WERI-Rb-1 (cell line): ENCODE results near the gene SYT14.
"Not testable (repeated sequence)": the region's sequence is repeated elsewhere in the genome, so short reads cannot be mapped to it uniquely, and the experiment has no call there.

Experiments used
- DNase-seq: peaks from one replicate; pipeline ENCODE4 v3.0.0-alpha.2; 2020
- H3K27ac ChIP-seq: fragments of 250-450 bp; sonication (Bioruptor Pico); 2 replicates; pipeline ENCODE4 v1.5.1; 2020; ENCODE audit warnings: mild to moderate bottlenecking, moderate library complexity
- H3K27me3 ChIP-seq: fragments of 250-450 bp; sonication (Bioruptor Pico); 2 replicates; pipeline ENCODE4 v1.5.1; 2021; ENCODE audit warnings: mild to moderate bottlenecking, low read depth, moderate library complexity; ENCODE audit not compliant: insufficient read depth, severe bottlenecking
- H3K36me3 ChIP-seq: fragments of 250-450 bp; sonication (Bioruptor Pico); 2 replicates; pipeline ENCODE4 v1.5.1; 2020; ENCODE audit warnings: mild to moderate bottlenecking, moderate library complexity
- H3K4me3 ChIP-seq: 2 replicates; pipeline ENCODE4 v1.5.1; 2011; ENCODE audit warnings: low read depth, mild to moderate bottlenecking, control low read depth, low read length
- H3K9me3 ChIP-seq: fragments of 250-450 bp; sonication (Bioruptor Pico); 2 replicates; pipeline ENCODE4 v1.5.1; 2021; ENCODE audit warnings: mild to moderate bottlenecking, moderate library complexity; ENCODE audit not compliant: severe bottlenecking
- CTCF ChIP-seq: IDR thresholded peaks from 2 replicates; pipeline ENCODE4 v1.5.1; 2011; ENCODE audit warnings: low read depth, mild to moderate bottlenecking, control low read depth, inconsistent platforms, low read length

SYT14 gene

DNA sequence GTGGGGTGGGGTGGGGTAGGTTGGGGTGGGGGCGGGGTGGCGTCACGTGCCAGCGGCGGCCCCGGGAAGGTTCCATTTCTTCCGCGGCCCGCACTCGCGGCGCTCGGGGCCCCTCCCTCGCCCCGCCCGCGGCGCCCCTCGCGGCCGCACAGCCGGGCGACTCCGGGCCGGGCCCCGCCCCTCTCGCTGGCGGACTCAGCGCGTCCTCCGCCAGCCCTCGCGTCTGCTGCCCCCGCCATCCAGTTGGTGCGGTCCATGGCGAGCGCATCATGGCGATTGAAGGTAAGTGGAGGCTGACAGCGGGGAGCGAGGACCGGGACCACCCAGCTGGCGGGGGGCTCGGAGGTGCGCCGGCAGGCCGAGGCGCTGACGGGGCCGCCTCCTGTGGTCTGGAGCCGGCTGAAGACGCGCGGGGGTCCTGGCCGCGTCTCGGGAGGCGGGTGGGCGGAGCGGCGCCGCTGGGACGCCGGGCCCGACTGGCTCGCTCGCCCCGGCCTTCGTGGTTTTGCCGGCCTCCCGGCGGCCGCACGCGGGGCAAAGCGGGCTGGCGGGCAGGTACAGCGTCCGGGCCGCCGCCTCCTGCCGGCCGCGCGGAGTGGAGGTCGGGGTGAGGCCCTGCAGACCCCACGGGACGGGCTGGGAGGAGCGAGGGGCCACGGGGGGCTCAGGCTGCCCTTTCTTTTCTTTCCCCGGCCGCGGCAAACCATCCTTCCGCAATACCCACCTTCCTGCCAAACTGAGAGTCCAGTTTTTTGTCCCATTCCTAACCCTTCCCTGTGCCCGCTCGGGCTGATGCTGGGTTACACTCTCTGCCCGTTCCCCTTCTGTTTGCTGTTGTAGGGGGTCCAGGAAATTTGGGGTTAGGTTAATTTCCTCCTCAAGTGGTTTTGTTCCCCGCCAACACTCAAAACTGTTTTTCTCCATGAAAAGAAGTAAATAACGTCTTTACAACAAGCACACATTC is at the start of gene SYT14:
TSS of gene SYT14 (plus strand) at position 222 of the 964 bp plus-strand sequence. CDS start at position 270, 48 bp downstream.
- TF ChIP-seq CTCF, result 0 out of 2 replicates have a peak, but pooled peaks have one; percentile 12
- no peaks in the 10 kb centered on the region for H3K36me3 ChIP-seq
- H3K27ac ChIP-seq, result peak within 1 kb of the TSS; percentile 85
- DNase-seq, result peak; percentile 85
- H3K27me3 ChIP-seq, result no peaks in the 10 kb centered on the region
- no peaks in the 10 kb centered on the region for H3K9me3 ChIP-seq
- peak within 1 kb of the TSS; percentile 91 for H3K4me3 ChIP-seq

DNA sequence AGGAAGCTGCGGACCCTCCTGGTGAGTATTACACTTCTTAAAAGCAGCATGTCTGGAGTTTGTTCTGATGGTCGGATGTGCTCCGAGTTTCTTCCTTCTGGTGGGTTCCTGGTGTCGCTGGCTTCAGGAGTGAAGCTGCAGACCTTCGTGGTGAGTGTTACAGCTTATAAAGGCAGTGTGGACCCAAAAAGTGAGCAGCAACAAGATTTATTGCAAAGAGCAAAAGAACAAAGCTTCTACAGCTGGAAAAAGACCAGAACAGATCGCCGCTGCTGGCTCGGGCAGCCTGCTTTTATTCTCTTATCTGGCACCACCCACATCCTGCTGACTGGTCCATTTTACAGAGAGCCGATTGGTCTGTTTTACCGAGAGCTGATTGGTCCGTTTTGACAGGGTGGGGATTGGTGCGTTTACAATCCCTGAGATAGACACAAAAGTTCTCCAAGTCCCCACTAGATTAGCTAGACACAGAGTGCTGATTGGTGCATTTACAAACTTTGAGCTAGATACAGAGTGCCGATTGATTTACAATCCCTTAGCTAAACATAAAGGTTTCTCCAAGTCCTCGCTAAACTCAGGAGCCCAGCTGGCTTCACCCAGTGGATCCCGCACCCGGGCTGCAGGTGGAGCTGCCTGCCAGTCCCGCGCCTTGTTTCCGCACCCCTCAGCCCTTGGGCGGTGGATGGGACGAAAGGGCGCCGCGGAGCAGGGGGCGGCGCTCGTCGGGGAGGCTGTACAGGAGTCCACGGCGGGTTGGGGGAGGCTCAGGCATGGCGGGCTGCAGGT is 49.5 kb upstream of the SYT14 start:
- not testable (repeated sequence) for DNase-seq

GRCh38 chr1:209889077-209889418 is 49.0 kb upstream of the SYT14 start:
- Histone ChIP-seq H3K36me3 (no peaks in the 10 kb centered on the region), H3K9me3 (no peaks in the 10 kb centered on the region), H3K4me3 (no peak overlapping the region), H3K27ac (no peak overlapping the region), H3K27me3 (no peaks in the 10 kb centered on the region)
- DNase-seq, result no peak
- TF ChIP-seq CTCF, result no peak

More for the DNA sequence above, 49.5 kb upstream of the SYT14 start:
- not testable (repeated sequence) for H3K4me3 ChIP-seq, H3K9me3 ChIP-seq, H3K27ac ChIP-seq, H3K36me3 ChIP-seq, H3K27me3 ChIP-seq

GRCh38 chr1:209890641-209891330 is 47.2 kb upstream of the SYT14 start:
- Histone ChIP-seq H3K27me3 (no peaks in the 10 kb centered on the region), H3K4me3 (no peak overlapping the region), H3K9me3 (no peaks in the 10 kb centered on the region), H3K36me3 (no peaks in the 10 kb centered on the region), H3K27ac (no peak overlapping the region)
- no peak for TF ChIP-seq CTCF
- DNase-seq, result no peak

DNA sequence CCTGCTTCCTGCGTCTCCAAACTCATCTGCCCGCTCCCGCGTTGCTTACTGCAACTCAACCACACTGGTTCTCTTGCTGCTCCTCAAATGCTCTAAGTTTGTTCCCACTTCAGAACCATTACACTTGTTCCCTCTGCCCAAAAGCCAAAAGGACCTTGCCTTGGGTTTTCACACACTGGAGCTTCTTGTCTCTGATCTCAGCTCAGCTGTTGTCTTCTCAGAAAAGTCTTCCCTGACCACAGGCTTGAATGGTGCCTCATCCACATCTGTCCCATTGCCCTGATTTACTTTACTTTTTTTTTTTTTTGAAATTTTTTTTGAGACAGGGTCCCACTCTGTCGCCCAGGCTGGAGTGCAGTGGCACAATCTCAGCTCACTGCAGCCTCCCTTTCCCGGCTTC is 44.3 kb upstream of the SYT14 start:
- Histone ChIP-seq H3K27ac (no peak overlapping the region), H3K4me3 (no peak overlapping the region), H3K27me3 (no peaks in the 10 kb centered on the region), H3K9me3 (no peaks in the 10 kb centered on the region), H3K36me3 (no peaks in the 10 kb centered on the region)
- no peak for DNase-seq
- no peak for TF ChIP-seq CTCF

DNA sequence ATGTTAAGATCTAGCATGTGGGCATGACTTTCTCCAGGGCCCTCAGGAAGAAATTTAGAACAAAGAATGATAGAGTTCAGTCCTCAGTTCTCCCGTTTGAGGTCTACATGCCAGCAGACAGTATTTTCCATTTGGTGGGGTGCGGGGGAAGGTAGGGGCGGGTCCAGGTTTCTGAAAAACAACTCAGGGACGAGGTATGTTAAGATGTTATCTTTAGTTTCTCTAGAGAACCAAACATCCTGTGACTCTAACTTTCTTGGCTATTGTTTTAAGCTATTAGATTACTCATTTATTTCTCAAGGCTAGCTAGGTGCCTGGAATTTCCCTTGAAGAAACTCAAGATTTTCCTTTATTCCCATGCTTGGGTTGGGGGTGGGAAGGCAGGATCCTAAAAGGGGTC is 42.3 kb upstream of the SYT14 start:
- H3K27me3 ChIP-seq, result no peaks in the 10 kb centered on the region
- H3K9me3 ChIP-seq, result no peaks in the 10 kb centered on the region
- H3K4me3 ChIP-seq, result no peak overlapping the region
- no peak overlapping the region for H3K27ac ChIP-seq
- TF ChIP-seq CTCF, result no peak
- H3K36me3 ChIP-seq, result no peaks in the 10 kb centered on the region
- DNase-seq, result no peak
